GM23338 (cell line): Measurements from ENCODE around the gene NRCAM. TPM values are rescaled to one million over a fixed set of nuclear protein-coding genes. Genes with fewer than 3 reads are reported as not detected.
A peak's percentile ranks its signal among the peaks of the same experiment; 100 is the strongest.

Experiments used
- ATAC-seq: fragments of 200-7000 bp; cut with Tn5 transposase; 3 replicates; pipeline ENCODE4 v1.9.1; 2020
- DNase-seq: peaks from one replicate; pipeline ENCODE4 v3.0.0-alpha.2; 2015; ENCODE audit warnings: low spot score
- H2AFZ ChIP-seq: fragments of 200-600 bp; sonication (generic); 2 replicates; pipeline ENCODE4 v1.8.0; 2016; ENCODE audit warnings: antibody characterized with exemption, mild to moderate bottlenecking, moderate library complexity
- H3F3A ChIP-seq: fragments of 200-600 bp; sonication (generic); replicated peaks from 2 replicates; pipeline ENCODE4 v1.8.0; 2017; ENCODE audit warnings: antibody characterized with exemption, mixed run types, low read depth
- H3K27ac ChIP-seq: fragments of 200-600 bp; sonication (generic); 2 replicates; pipeline ENCODE4 v1.6.1; 2016; ENCODE audit warnings: low read depth
- H3K27me3 ChIP-seq: fragments of 200-600 bp; sonication (generic); 2 replicates; pipeline ENCODE4 v1.8.0; 2016; ENCODE audit warnings: mild to moderate bottlenecking, mixed run types, moderate library complexity; ENCODE audit not compliant: insufficient read depth
- H3K36me3 ChIP-seq: fragments of 200-600 bp; sonication (generic); 2 replicates; pipeline ENCODE4 v1.8.0; 2016; ENCODE audit warnings: mild to moderate bottlenecking; ENCODE audit not compliant: insufficient read depth
- H3K4me1 ChIP-seq: fragments of 200-600 bp; sonication (generic); 2 replicates; pipeline ENCODE4 v1.8.0; 2016; ENCODE audit warnings: mild to moderate bottlenecking, moderate library complexity; ENCODE audit not compliant: insufficient read depth
- H3K4me2 ChIP-seq: fragments of 200-600 bp; sonication (generic); 2 replicates; pipeline ENCODE4 v1.7.1; 2017; ENCODE audit warnings: mixed run types
- H3K4me3 ChIP-seq: fragments of 200-600 bp; sonication (generic); 2 replicates; pipeline ENCODE4 v1.6.1; 2016; ENCODE audit warnings: mixed run types
- H3K79me2 ChIP-seq: fragments of 200-600 bp; sonication (generic); replicated peaks from 2 replicates; pipeline ENCODE4 v1.8.0; 2017; ENCODE audit warnings: mild to moderate bottlenecking; ENCODE audit not compliant: insufficient read depth
- H3K9me2 ChIP-seq: fragments of 200-600 bp; sonication (generic); 2 replicates; pipeline ENCODE4 v1.8.0; 2017; ENCODE audit not compliant: insufficient read depth
- H4K20me1 ChIP-seq: fragments of 200-600 bp; sonication (generic); replicated peaks from 2 replicates; pipeline ENCODE4 v1.8.0; 2017; ENCODE audit warnings: mild to moderate bottlenecking; ENCODE audit not compliant: insufficient read depth
- H3K27ac Mint-ChIP-seq: 2 replicates; pipeline ENCODE4 v1.8.0; 2020; ENCODE audit warnings: inconsistent platforms, mild to moderate bottlenecking, moderate library complexity, mixed read lengths
- H3K27me3 Mint-ChIP-seq: 3 replicates; pipeline ENCODE4 v1.8.0; 2022; ENCODE audit warnings: low read depth, mild to moderate bottlenecking, moderate library complexity, mixed read lengths, inconsistent platforms; ENCODE audit not compliant: insufficient read depth, poor library complexity
- H3K36me3 Mint-ChIP-seq: 3 replicates; pipeline ENCODE4 v1.8.0; 2021; ENCODE audit warnings: low read depth, mild to moderate bottlenecking, inconsistent platforms, moderate library complexity, mixed read lengths
- H3K4me1 Mint-ChIP-seq: 3 replicates; pipeline ENCODE4 v1.8.0; 2020; ENCODE audit warnings: mild to moderate bottlenecking, inconsistent platforms, mixed read lengths
- H3K4me3 Mint-ChIP-seq: 3 replicates; pipeline ENCODE4 v1.8.0; 2021; ENCODE audit warnings: moderate library complexity, mild to moderate bottlenecking, inconsistent platforms, mixed read lengths
- H3K9me3 Mint-ChIP-seq: 3 replicates; pipeline ENCODE4 v1.8.0; 2020; ENCODE audit warnings: moderate library complexity, mild to moderate bottlenecking, inconsistent platforms, mixed read lengths
- CTCF ChIP-seq, 2 experiments: fragments of 200-600 bp in 1 of 2; sonication (generic) in 1 of 2; conservative IDR thresholded peaks; 2 replicates each; pipeline versions ENCODE4 v1.5.1 to v1.6.1; 2016 to 2017; ENCODE audit warnings: antibody characterized with exemption in 2 of 2, low read depth in 2 of 2, mild to moderate bottlenecking in 2 of 2, moderate library complexity in 1 of 2
- ETS1 ChIP-seq: IDR thresholded peaks from 2 replicates; pipeline ENCODE4 v1.6.1; 2016; ENCODE audit warnings: antibody characterized with exemption
- EZH2 ChIP-seq: fragments of 200-600 bp; sonication (generic); IDR thresholded peaks from one replicate; pipeline ENCODE4 v1.8.0; 2017; ENCODE audit warnings: antibody characterized with exemption, mild to moderate bottlenecking, low read depth; ENCODE audit not compliant: unreplicated experiment
- POLR2AphosphoS5 ChIP-seq: IDR thresholded peaks from 2 replicates; pipeline ENCODE4 v1.6.1; 2016; ENCODE audit warnings: antibody characterized with exemption, low read depth
- ZNF331 ChIP-seq: fragments of 250-450 bp; sonication (Bioruptor Pico); IDR thresholded peaks from 2 replicates; pipeline ENCODE4 v1.5.0; 2020; ENCODE audit warnings: low read depth, mild to moderate bottlenecking, moderate library complexity
- polyA plus RNA-seq: library from polyadenylated mRNA; unstranded; fragments of >200 nt; fragmentation: Nextera tagmentation; extraction: Ambion mirVana; gene quantifications from 2 replicates; pipeline ENCODE4 v1.2.1, GENCODE V29; 2016
- total RNA-seq: library from RNA; depleted of rRNA; stranded (reverse); fragments of >200 nt; shearing (Covaris generic); gene quantifications from 2 replicates; pipeline ENCODE4 v1.2.3, GENCODE V29; 2014

Gene NRCAM
- total and polyA plus RNA-seq, 2 experiments from 2014 or later = 2.5 to 6.8 TPM

GRCh38 chr7:108455551-108455997 is 662 bp downstream of the NRCAM start:
- DNase-seq (no peak), ATAC-seq (peak; percentile 3; the same call in 2 of the 3 replicates)
- Histone ChIP-seq H4K20me1 (peaks cover 14% of the 10 kb centered on the region), H3K4me1 (peaks cover 19% of the 10 kb centered on the region), H3K36me3 (no peaks in the 10 kb centered on the region), H3K27me3 (peaks cover 57% of the 10 kb centered on the region), H3K79me2 (no peaks in the 10 kb centered on the region), H3K4me3 (peak overlapping the region; percentile 85), H3K4me2 (peak overlapping the region; percentile 96), H2AFZ (peak overlapping the region; percentile 98), H3K27ac (no peak overlapping the region), H3F3A (0 out of 2 replicates have a peak, but pooled peaks cover 2% of the 10 kb centered on the region), H3K9me2 (no peaks in the 10 kb centered on the region)
- peak overlapping the region; percentile 84 for H3K4me3 Mint-ChIP-seq
- H3K9me3 Mint-ChIP-seq = no peaks in the 10 kb centered on the region
- H3K36me3 Mint-ChIP-seq = no peaks in the 10 kb centered on the region; the same call in 2 of the 3 replicates
- no peak overlapping the region for H3K27ac Mint-ChIP-seq
- TF ChIP-seq ZNF331 (no peak), EZH2 (peak; percentile 19)
- peaks cover 25% of the 10 kb centered on the region for H3K4me1 Mint-ChIP-seq
- peaks cover 35% of the 10 kb centered on the region for H3K27me3 Mint-ChIP-seq

- TF ChIP-seq ETS1 = no peak
- TF ChIP-seq POLR2AphosphoS5 = no peak
- peak; percentile 57 for TF ChIP-seq EZH2
- peak in 1 of 2 experiments; percentile 42; a peak in 2 of 4 replicates for TF ChIP-seq CTCF (conservative IDR thresholded peaks at IDR 0.05; ENCODE audit: low read depth in 2 of 2)
- H3K27ac ChIP-seq = no peak overlapping the region
- Mint-ChIP-seq H3K27ac (no peak overlapping the region), H3K4me3 (peak overlapping the region; percentile 91), H3K4me1 (peaks cover 22% of the 10 kb centered on the region), H3K9me3 (no peaks in the 10 kb centered on the region), H3K27me3 (peaks cover 35% of the 10 kb centered on the region), H3K36me3 (no peaks in the 10 kb centered on the region; the same call in 2 of the 3 replicates)
- H3F3A ChIP-seq = 0 out of 2 replicates have a peak, but pooled peaks cover 2% of the 10 kb centered on the region
- H3K79me2 ChIP-seq = no peaks in the 10 kb centered on the region
- ATAC-seq = peak; percentile 46
- no peaks in the 10 kb centered on the region for H3K36me3 ChIP-seq
- peaks cover 13% of the 10 kb centered on the region for H3K4me1 ChIP-seq
- H3K27me3 ChIP-seq = peaks cover 57% of the 10 kb centered on the region
- H3K9me2 ChIP-seq = no peaks in the 10 kb centered on the region
- H3K4me2 ChIP-seq = peak overlapping the region; percentile 96
- peak overlapping the region; percentile 85 for H3K4me3 ChIP-seq
- peak overlapping the region; percentile 98 for H2AFZ ChIP-seq
- DNase-seq = peak; percentile 70
- H4K20me1 ChIP-seq = peaks cover 14% of the 10 kb centered on the region
These were observed 1.3 kb downstream of the NRCAM start for GRCh38 chr7:108454674-108455550.
